Right lobe of liver (tissue), 6 donors: Measurements from ENCODE around the gene EDN2. TPM values are rescaled to one million over a fixed set of nuclear protein-coding genes. Genes with fewer than 3 reads are reported as not detected.

Experiments
- ATAC-seq, 4 donors: fragments of 200-7000 bp; cut with Tn5 transposase; one replicate each; pipeline ENCODE4 v1.9.1; 2020; ENCODE audit warnings: mild to moderate bottlenecking in 4 of 4, moderate library complexity in 4 of 4
- DNase-seq, 3 donors: peaks; one replicate each; pipeline ENCODE4 v3.0.0-alpha.2; 2020
- H3K27ac ChIP-seq, 3 donors: fragments of 200-600 bp; one replicate each; pipeline ENCODE4 v1.8.0; 2022
- H3K27me3 ChIP-seq, 2 donors: fragments of 200-600 bp; one replicate each; pipeline ENCODE4 v1.8.0; 2022
- H3K36me3 ChIP-seq, 4 donors: fragments of 200-600 bp; sonication (generic) in 1 of 4; one replicate each; pipeline versions ENCODE4 v1.5.1 to v1.8.0; 2017 to 2022; ENCODE audit warnings: control low read depth in 1 of 4
- H3K4me1 ChIP-seq, 4 donors: fragments of 200-600 bp; sonication (generic) in 1 of 4; one replicate each; pipeline versions ENCODE4 v1.5.1 to v1.8.0; 2017 to 2022; ENCODE audit warnings: control low read depth in 1 of 4
- H3K4me3 ChIP-seq, 3 donors: fragments of 200-600 bp; one replicate each; pipeline ENCODE4 v1.8.0; 2022
- H3K9me3 ChIP-seq, 4 donors: fragments of 200-600 bp; sonication (generic) in 1 of 4; one replicate each; pipeline versions ENCODE4 v1.5.1 to v1.8.0; 2017 to 2022; ENCODE audit warnings: control low read depth in 1 of 4
- POLR2A ChIP-seq: fragments of 450-650 bp; IDR thresholded peaks from one replicate; pipeline ENCODE4 v1.6.1; 2017; ENCODE audit warnings: antibody characterized with exemption, mild to moderate bottlenecking
- WGBS: methylation state at CpG from one replicate; pipeline ENCODE4 v1.1.6; 2018; ENCODE audit warnings: low coverage, low lambda C conversion rate; ENCODE audit not compliant: insufficient coverage; ENCODE audit errors: missing lambda C conversion rate; 5-methylcytosine and 5-hydroxymethylcytosine counted together
- intact Hi-C, 2 donors: fragments of 100-400 bp; cut with DNase I; formaldehyde crosslinking; loops; one replicate each; pipeline versions ENCODE4 v1.11.2 to v1.14.1; 2022
- total RNA-seq, 6 experiments: library from RNA; depleted of rRNA in 2 of 6; stranded (reverse); fragments of >200 nt in 2 of 6; fragmentation: NEBNext Ultra II Directional in 3 of 6; extraction: Animal tissue kit (Norgen Biotek cat#: 25700) in 3 of 6; gene quantifications; one replicate each; pipeline versions ENCODE4 v1.1.0 to v1.2.4, GENCODE V29; 2016 to 2023
- TF ChIP-seq, protein P1 (sequence below), 4 donors: fragments of 200-600 bp in 3 of 4; fragments of 450-650 bp in 1 of 4; IDR thresholded peaks; one replicate each; pipeline versions ENCODE4 v1.5.1 to v1.8.0; 2016 to 2022; ENCODE audit warnings: antibody characterized with exemption in 4 of 4, mild to moderate bottlenecking in 2 of 4
- donor health status: DM: no; HTN: yes; CAD: no.
- donor health status: DM: no; HTN: no; CAD: no.
- donor health status: DM: no; HTN: no; CAD: no.
- donor health status: DM: no; HTN: yes; CAD: no.
- donor health status: DM: no; HTN: yes; CAD: no.

Gene EDN2
- total RNA-seq, 6 experiments from 2014 or later: 0.18 to 1.6 (median 0.31) TPM; not detected in 2

DNA sequence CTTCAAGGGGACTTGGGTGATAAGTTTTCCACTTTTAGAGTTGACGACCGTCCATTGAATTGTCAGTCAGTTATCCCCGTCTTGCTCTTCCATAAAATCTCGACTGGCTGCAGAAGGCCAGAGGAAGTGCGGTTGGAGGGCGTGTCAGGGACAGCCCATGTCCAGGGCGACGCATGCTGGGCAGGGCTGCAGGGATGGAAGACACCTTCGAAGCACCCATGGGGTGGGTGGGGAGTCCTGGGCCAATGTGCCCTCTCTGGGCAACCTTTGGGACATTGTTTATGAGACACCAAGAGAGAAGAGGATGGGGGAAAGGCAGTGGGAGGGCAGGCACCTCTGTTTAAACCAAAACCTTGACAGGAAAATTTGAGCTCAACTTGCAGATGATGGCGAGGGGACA, 38.6 kb upstream of the EDN2 start:
- ATAC-seq (no peak), DNase-seq (no peak)
- Histone ChIP-seq H3K27ac (no peak overlapping the region), H3K4me3 (no peak overlapping the region), H3K9me3 (no peaks in the 10 kb centered on the region), H3K27me3 (no peaks in the 10 kb centered on the region), H3K4me1 (no peaks in the 10 kb centered on the region), H3K36me3 (no peaks in the 10 kb centered on the region)
- TF ChIP-seq, protein P1, sequence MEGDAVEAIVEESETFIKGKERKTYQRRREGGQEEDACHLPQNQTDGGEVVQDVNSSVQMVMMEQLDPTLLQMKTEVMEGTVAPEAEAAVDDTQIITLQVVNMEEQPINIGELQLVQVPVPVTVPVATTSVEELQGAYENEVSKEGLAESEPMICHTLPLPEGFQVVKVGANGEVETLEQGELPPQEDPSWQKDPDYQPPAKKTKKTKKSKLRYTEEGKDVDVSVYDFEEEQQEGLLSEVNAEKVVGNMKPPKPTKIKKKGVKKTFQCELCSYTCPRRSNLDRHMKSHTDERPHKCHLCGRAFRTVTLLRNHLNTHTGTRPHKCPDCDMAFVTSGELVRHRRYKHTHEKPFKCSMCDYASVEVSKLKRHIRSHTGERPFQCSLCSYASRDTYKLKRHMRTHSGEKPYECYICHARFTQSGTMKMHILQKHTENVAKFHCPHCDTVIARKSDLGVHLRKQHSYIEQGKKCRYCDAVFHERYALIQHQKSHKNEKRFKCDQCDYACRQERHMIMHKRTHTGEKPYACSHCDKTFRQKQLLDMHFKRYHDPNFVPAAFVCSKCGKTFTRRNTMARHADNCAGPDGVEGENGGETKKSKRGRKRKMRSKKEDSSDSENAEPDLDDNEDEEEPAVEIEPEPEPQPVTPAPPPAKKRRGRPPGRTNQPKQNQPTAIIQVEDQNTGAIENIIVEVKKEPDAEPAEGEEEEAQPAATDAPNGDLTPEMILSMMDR (IDR thresholded peaks at IDR 0.05): no peak
- no peak for TF ChIP-seq POLR2A
- intact Hi-C loops: no loop called here
- 75% methylated on average over 5 of the region's 10 CpGs for WGBS

GRCh38 chr1:41521766-41522165, 37.3 kb upstream of the EDN2 start:
- TF ChIP-seq, protein P1 (IDR thresholded peaks at IDR 0.05): no peak
- TF ChIP-seq POLR2A: no peak
- intact Hi-C loops: no loop called here
- Histone ChIP-seq H3K36me3 (no peaks in the 10 kb centered on the region), H3K27ac (no peak overlapping the region), H3K27me3 (no peaks in the 10 kb centered on the region), H3K4me3 (no peak overlapping the region), H3K9me3 (no peaks in the 10 kb centered on the region), H3K4me1 (peaks cover 0 to 2% (median under 1%) of the 10 kb centered on the region in 4 donors)
- no peak for ATAC-seq
- no peak for DNase-seq
- WGBS: 100% methylated on average over 1 of the region's 12 CpGs

DNA sequence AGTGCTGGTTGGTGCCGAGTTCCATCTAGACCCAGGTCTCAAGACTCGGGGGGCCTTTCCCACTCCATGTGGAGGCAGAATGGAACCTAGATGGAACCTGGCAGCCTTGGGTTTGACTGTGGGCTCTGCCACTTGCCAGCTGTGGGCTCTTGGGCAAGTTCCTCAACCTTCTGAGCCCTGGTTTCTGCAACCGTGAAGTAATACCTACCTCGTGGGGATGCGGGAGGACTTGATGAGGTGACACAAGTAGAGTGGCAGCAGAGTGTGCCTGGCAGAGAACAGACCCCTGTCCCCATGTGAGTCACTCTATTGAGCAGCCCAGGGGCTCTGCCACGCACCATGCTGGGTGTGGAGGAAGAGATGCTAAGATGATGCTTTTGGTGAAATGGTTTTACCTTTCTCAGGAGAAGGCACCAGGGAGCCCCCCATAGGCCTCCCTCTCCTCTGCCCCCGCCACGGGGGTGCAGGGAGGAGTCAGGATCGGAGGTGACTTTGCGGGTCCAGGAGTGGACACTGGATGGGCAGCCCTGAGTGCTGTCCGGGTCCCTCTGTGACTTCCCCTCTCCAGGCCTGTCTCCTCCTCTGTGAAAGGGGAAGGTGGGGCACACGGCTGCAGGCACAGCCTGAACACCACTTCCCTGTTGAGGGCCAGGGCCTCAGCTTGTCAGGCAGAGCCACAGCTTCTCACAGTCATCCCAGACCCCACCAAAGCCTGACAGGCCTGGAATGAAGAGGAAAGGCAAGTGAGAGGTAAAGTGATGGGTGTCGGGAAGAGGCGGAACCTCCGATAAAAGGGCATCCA, 36.7 kb upstream of the EDN2 start:
- TF ChIP-seq POLR2A: no peak
- ATAC-seq (no peak), DNase-seq (no peak)
- Histone ChIP-seq H3K9me3 (no peaks in the 10 kb centered on the region), H3K36me3 (no peaks in the 10 kb centered on the region), H3K27ac (no peak overlapping the region), H3K4me3 (no peak overlapping the region), H3K4me1 (peaks cover 0 to 7% (median 3%) of the 10 kb centered on the region in 4 donors), H3K27me3 (no peaks in the 10 kb centered on the region)
- intact Hi-C loops: no loop called here
- 100% methylated on average over 2 of the region's 15 CpGs for WGBS

- H3K36me3 ChIP-seq: no peaks in the 10 kb centered on the region
- no peaks in the 10 kb centered on the region for H3K27me3 ChIP-seq
- ATAC-seq (no peak), DNase-seq (no peak)
- no peak for TF ChIP-seq POLR2A
- TF ChIP-seq, protein P1 (IDR thresholded peaks at IDR 0.05): no peak
- H3K4me3 ChIP-seq: no peak overlapping the region
- intact Hi-C loops: no loop called here
- H3K4me1 ChIP-seq: peaks cover 0 to 13% (median 3%) of the 10 kb centered on the region in 4 donors
- no peak overlapping the region for H3K27ac ChIP-seq
- no peaks in the 10 kb centered on the region for H3K9me3 ChIP-seq
- 81% methylated on average over 4 of the region's 5 CpGs for WGBS
Measured at GRCh38 chr1:41519667-41520066, 35.2 kb upstream of the EDN2 start.

DNA sequence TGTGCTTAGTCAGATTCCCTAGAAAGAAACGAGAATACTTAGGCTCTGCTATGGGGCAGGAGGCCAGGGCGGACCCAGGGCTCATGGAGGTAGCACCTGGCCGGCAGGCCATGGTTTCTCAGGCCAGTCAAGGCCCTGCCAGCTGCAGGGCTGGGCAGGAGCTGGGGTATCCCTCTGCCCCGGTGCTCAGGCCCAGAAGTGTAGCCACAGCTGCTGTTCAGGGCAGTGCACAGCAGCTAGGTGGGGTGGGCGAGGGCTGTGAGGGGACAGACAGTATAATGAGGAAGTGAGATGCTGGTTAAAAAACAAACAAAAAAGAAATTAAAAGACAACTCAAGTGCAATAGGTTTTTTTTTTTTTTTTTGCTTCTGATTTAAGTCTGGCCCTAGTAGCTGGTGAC, 34.0 kb upstream of the EDN2 start:
- H3K27ac ChIP-seq: no peak overlapping the region
- no peaks in the 10 kb centered on the region for H3K27me3 ChIP-seq
- intact Hi-C loops: no loop called here
- H3K9me3 ChIP-seq: no peaks in the 10 kb centered on the region
- DNase-seq (no peak), ATAC-seq (no peak)
- H3K4me3 ChIP-seq: no peak overlapping the region
- WGBS: 95% methylated on average over 2 of the region's 5 CpGs
- peaks cover 0 to 13% (median 3%) of the 10 kb centered on the region in 4 donors for H3K4me1 ChIP-seq
- H3K36me3 ChIP-seq: no peaks in the 10 kb centered on the region
- TF ChIP-seq POLR2A: no peak
- TF ChIP-seq, protein P1 (IDR thresholded peaks at IDR 0.05): no peak
